Stimulated activated CD8-positive, alpha-beta memory T cell treated with anti-CD3 and anti-CD28 coated beads, Interleukin-4, amount 100 ng/mL, for 4 hours (primary cell): ENCODE measurements around the gene GPC5.
"Not testable (repeated sequence)": the region's sequence is repeated elsewhere in the genome, so short reads cannot be mapped to it uniquely, and the experiment has no call there.

Source experiments
- DNase-seq, 2 donors: peaks; one replicate each; pipeline ENCODE4 v3.0.0-alpha.2; 2020; ENCODE audit warnings: low read depth in 2 of 2, low spot score in 1 of 2

The GPC5 gene

DNA sequence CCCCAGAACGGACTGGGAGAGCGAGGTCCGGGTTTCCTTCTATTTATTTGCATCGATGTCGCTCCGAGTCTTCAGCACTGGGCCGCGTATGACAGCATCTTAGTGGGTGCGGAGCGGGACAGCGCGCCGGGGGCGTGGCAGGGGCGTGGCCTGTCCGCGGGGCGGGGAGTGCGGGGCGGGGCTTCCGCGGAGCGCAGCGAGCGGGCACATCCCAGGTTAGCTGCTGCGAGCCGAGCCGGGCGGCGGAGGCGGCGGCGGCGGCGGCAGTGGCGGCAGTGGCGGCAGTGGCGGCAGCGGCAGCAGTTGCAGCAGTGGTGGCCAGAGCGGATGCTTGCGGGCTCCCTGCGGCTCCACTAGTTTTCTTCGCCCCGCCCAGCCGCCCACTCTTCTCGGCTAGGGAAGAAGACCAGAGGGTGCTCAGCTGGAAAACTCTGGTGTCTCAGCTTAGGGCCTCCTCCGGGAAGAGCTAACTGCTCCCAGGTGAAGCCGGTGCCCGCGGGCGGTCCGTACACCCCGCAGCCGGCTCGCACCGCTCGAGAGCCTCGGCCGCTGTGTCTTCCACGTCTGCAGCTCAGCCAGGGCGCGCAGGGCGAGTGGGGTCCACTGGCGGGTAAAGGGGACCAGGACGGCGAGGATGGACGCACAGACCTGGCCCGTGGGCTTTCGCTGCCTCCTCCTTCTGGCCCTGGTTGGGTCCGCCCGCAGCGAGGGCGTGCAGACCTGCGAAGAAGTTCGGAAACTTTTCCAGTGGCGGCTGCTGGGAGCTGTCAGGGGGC lies at the start of gene GPC5:
Gene GPC5, plus strand, starts transcription at position 209 of the 776 bp plus-strand sequence.
- DNase-seq: peak; percentile 58 to 65

DNA sequence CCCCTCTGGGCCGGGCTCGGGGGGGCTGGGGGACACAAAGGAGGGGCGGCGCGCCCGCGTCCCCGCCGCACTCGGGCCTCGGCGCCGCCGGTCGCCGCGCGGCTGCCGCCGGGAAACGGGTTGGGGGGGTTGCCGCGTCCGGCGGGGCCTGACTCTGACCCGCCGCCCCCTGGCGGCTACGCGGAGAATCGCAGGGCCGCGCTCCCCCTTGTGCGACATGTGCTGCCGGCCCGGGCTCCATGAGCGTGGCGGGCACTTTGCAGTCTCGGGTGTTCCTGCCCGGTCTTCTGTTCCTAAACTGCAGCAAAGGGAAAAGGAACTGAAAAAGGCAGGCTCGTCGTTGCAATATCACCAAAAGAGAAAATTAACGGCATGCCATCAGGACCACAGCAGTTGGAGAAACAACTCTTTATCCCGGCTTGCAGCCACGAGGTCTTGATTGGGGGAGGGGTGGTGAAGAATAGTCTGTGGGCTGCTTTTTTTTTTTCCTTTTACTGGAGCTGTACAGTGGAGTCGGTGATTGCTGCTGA lies 49.5 kb upstream of the GPC5 start:
- peak; percentile 83 to 85 for DNase-seq

DNA sequence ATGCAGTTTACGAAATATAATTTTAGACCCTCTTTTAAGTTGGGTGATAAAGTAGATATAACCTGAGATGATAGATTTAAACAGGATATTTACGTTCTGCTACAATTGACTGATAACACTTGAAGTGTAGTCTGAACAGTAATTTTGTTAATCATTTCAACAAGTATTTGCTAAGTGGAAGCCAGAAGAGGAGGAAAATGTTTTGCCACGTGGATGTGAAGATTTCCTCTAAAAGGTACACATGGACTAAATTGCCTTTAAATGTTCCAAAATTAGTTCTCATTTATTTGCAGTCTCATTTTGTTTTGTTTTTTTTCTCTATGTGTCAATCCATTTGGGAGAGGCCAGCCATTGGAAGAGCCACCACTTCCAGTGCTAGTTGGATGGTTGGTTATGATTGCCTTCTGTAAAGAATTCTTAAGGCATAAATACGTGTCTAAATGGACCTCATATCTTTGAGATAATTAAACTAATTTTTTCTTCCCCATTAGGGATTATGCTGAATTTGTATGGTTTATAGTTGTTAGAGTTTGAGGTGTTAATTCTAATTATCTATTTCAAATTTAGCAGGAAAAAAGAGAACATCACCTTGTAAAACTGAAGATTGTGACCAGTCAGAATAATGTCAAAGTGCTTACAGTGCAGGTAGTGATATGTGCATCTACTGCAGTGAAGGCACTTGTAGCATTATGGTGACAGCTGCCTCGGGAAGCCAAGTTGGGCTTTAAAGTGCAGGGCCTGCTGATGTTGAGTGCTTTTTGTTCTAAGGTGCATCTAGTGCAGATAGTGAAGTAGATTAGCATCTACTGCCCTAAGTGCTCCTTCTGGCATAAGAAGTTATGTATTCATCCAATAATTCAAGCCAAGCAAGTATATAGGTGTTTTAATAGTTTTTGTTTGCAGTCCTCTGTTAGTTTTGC lies 48.2 kb upstream of the GPC5 start:
- DNase-seq: no peak

DNA sequence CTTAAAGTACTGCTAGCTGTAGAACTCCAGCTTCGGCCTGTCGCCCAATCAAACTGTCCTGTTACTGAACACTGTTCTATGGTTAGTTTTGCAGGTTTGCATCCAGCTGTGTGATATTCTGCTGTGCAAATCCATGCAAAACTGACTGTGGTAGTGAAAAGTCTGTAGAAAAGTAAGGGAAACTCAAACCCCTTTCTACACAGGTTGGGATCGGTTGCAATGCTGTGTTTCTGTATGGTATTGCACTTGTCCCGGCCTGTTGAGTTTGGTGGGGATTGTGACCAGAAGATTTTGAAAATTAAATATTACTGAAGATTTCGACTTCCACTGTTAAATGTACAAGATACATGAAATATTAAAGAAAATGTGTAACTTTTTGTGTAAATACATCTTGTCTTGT lies 47.3 kb upstream of the GPC5 start:
- DNase-seq: no peak

DNA sequence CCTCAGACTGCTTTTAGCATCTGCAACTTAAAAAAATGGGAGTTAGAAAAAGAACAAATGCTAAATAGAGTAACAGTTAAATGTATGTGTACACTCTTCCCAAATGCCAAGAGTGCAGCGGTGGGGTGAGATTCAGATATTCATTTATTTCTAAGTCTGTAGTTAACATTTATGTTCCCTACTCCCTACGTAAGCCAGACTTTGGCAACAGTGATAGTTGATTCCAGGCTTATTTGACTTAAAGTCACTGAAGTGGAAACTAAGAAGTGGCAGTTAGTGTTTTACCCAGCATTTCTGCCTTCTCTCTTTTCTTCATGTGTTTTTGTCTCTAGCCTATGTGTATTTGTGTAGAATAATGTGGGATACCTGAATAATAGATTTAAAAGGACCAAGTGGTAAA lies 46.4 kb upstream of the GPC5 start:
- no peak for DNase-seq

DNA sequence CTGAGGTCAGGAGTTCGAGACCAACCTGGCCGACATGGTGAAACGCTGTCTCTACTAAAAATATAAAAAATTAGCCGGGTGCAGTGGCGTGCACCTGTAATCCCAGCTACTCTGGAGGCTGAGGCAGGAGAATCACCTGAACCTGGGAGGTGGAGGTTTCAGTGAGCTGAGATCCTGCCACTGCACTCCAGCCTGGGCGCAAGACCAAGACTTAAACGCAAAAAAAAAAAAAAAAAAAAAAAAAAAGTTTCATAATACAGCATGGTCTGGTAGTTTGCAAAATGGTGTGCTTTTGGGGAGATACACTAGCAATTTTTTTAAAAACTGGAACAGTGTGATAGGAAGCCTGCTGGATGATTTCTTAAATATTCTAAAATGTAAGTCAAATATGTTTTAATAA lies 45.5 kb upstream of the GPC5 start:
- not testable (repeated sequence) for DNase-seq

DNA sequence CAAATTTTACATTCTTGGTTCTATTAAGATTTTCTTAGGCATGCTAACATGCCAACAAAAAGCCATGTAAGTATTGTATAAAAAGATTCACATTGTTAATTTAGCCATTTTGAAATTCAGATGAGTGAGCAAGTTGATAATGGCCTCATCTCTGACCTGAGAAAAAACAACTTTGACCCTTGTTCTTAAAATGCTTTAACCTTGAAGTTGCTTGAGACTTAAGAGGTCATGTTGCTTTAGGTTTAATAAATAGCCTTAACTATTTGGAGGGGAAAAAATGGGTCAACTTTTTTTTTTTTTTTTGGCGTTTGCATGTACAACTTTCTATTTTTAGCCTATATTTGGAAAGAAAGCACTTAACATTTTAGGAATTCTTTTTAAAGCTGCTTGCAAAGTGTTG lies 44.9 kb upstream of the GPC5 start:
- DNase-seq: no peak

DNA sequence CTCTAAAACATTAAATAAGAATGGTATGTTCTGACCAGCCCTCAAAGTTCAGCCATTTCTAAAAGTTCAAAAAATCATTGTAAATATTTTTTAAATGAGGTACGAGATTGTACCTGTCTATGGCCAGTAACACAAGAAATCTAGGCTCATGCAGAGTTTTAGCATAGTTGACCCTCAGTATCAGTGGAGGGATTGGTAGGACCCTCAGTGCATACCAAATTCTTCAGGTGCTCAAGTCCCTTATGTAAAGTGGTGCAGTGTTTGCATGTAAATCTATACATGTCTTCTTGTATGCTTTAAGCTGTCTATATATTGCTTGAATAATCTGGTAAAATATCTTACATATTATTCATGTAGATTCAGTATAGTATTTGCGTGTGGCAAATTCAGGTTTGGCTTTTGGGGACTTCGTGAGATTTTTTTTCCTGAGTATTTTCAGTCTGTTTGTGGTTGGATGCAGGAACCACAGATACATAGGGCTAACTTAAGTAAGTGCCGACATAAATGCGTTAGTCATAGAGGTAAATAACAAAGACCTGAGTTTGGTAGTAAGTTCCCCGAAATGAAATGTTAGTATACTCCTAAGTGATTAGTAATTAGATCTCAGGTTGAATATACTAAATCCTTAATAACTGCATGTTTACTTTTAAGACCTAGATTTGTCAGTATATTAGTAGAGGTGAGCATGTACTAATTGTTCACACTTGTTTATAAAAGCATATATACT lies 43.2 kb upstream of the GPC5 start:
- DNase-seq: no peak

DNA sequence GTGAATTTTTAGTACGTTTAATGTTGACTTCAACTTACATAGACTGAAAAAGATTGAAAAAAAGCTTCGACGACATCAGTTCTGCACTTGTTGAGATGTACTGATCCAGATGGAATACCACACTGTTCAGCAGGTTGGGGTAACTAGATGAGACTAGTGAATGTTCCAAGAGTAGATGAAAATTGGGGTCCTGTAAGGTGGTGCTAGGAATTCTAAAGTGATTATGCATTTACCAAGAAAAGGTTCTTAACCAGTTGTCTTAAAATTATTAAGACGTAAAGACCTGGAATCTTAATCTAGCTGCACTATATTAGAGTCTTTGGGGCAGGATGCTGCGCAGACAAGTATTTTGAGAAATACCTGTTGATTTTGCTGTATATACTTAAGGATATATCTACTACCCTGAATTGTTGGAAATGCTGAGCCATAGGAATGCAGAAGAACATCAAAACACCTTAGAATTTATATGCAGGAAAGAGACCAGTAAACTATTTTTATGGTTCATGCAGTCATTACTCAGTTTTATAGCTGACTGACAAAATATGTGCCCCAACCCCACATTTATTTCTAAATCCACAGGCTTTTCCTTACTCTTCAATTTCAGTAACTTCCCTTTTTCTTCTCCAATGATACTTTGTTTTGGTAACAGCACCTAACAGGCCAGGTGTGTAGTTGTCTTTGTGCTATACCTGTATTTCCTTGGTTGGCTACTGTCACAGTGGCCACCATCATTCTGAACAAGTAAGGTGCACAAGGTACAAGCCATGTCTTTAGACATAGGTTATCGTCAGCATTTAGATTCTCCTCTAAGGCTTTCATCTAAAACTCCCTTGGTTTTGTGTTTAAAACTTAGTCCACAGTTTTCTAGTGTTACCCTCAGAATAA lies 42.4 kb upstream of the GPC5 start:
- DNase-seq: no peak

DNA sequence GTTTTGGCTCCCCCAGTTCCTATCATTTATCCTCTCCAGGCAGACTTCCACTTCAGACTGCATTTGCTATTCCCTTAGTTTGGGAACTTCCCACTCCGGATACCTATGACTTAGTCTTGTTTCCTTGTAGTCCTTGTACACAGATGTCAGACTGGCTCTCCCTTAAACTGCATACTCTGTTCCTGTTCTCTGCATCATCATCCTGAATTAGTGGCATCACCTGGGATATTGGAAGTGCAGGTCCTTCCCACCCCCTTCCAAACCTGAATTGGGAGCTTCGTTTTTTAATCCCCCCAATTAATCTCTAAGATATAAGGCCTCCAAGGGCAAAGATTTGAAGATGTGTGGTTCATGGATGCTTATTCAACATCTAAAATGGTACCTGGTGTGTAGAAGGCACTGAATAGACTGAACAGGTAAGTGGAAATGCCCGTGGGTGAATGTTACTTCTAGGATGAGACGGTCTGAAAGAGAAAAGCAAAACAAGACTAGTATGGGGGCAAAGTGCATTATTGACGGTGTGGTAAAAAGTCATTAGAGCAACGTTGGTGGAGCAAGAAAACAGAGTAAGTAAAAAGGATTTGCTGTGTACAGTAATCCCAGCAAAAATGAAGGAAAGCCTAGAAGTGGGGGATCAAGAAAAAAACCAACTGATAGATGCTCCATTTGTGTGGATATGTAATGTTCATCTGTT lies 41.4 kb upstream of the GPC5 start:
- no peak for DNase-seq

DNA sequence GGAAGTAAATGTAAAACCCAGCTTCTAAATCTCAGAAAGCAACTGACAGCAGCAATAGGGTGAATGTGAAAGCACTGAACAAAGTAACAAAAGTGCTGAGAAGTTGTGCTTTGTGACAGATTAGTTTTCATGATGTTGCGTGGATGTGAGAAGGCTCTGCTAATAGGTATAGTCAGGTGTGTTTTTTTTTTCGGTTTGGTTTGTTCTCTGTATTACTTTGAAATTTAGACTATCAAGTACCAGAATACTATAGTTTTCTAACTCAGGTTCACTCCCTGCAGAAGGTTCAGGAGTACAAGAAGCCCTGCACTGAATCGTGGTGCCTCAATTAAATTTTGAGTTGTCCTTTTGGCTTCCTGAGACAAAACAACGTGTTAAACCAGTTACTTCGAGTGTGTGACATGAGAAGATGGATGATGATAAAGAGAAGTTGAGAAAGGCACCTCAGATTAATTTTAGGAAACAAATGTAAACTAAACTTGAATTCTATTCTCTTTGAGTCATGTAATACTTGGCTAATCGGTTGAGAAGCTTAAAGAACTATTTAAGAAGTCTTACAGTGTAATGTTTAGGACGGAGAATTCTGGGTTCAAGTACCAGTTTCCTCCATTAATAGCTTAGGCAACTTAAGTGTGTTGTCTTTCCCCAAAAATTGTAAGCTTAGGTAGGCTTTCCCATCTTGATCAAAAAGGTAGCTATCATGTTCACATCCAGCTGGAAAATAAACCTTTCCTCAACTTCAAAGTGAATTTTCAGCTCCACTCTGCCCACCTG lies 40.6 kb upstream of the GPC5 start:
- DNase-seq: no peak

DNA sequence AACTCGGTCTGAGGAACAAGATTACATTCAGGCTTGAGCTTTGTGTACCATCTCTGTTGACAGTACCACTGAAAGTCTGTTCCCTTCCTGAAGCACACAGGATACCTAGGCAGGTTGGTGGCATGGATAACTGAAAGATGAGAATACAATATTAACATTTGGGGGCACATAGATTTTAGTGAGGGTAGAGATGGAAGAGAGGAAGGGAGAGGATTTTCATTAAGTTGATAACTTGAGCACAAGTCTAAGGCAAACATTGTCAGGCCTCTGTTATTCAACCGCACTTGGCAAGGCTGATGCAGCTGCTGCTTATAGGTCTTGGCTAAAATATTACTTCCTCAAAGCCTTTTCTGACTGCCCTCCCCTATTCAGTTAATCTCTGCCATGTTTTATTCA lies 40.0 kb upstream of the GPC5 start:
- DNase-seq: no peak

DNA sequence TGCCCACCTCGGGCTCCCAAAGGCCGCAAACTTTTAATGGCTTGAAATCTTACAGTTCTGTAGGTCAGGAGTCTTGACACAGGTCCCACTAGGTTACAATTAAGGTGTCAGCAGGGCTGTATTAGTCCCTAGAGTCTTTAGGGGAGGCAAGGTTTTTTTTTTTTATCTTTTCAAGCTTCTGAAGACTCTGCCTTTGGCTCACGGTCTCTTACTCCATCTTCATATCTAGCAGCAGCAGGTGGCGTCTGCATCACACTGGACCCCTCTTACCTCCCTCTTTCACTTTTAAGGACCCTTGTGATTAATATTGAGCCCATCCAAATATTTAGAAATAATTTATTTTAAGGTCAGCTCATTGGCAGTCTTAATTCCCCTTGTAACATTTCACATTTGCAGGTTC lies 39.3 kb upstream of the GPC5 start:
- no peak for DNase-seq

DNA sequence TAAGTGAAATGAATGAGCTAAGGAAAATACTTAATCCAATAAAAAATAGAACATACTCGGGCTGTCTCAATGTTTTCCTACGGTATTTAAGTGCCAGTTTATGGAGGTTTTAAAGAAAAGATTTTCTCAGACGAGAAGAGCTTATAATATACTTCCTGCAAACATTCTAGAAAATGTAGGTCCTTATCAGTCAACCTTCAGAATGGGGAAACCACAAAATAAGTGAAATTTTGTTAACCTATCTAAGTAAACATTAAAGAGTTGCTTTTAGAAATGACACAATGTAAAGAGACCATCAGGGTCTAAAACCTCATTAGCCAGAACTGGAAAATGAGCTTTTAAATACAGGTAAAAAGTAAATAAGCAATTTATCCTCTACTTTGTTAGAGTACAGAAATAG lies 38.8 kb upstream of the GPC5 start:
- DNase-seq: no peak

DNA sequence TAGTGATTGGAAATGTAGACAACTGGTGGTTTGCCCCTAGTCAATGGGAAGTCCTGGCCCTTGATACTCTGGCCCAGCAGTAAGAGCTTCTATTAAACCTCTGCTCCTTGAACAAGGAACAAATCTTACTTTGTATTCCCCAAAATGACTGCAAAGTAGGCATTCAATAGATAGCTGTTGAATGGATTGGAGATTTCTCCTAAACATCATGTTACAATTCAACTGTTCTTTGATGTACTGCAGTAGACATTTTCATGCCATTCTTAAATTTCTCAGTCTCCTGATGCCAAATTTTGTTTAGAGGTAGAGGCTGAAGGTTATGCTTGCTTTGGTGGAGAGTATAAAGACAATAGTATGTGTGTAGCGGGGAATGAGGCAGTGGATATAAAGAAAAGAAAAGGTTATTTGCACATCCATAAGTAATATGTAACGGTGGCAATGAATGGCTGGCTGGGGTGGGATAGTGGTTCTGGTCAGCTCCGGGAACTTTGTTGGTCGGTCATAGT lies 38.1 kb upstream of the GPC5 start:
- no peak for DNase-seq

DNA sequence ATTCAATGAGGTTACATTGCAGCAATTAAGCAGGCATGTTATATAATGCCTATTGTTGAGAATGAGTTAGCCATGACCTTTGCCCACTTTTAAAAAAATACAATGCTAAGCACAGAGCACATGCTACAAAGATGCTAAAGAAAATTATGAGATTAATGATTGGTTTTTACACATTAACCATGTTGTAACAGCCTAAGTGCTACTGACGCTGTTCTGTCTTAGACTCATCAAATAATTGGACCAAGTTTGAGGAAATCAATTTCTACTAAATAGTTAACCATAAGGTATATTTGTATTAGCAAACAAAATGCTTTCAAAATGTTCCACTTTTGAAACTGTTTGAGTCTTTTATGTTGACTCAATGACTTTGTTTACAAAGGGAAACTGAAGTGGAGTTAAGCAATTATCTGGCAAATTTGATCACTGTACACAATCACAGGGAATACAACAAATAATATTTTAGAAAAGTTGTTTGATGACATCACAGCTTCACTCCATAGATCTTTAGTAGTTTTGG lies 36.6 kb upstream of the GPC5 start:
- no peak for DNase-seq

DNA sequence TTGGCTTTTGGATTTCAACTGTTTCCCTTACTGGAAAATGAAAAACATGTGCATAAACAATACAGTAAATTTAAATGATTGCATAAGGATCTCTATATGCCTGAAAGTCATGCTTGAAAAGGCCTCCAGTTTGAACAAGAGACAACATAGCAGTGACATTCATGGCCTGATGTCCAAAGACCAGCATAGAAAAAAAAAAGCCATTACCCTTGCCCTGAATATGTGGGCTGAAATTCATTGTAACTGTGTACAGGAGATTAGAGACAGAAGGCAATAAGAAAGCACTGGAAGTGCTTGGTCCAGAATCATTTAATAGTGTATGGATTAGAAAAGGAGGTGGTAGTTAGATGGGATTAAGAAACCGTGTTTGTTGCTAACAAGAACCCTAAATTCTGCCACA lies 35.5 kb upstream of the GPC5 start:
- no peak for DNase-seq

DNA sequence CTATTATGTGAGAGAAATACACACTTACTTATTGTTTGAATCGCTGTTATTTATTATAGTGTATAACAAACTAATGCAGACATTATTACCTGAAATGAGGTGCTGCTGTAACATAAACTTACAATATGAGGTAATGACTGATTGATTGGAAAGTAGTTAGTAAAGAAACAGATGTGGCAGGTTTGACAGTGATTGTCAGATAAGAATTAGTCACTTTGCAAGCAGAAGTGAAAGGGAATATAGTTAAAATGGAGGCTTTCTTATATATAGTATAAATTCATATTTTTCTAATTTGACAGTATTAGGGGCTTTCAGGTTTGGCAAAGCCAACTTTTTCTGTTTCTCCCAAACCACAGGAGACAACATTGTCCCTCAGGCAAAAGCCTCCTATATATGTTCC lies 30.3 kb upstream of the GPC5 start:
- DNase-seq: no peak
